SU-DHL-6 (cell line): Measurements from ENCODE around the gene SPNS3.

Source experiments
- EZH2phosphoT487 ChIP-seq: fragments of 200-600 bp; sonication (generic), shearing (Covaris generic); conservative IDR thresholded peaks from 2 replicates; pipeline ENCODE4 v1.6.1; 2018; ENCODE audit warnings: mild to moderate bottlenecking, antibody characterized with exemption, low read length, moderate library complexity, mixed read lengths
- TF ChIP-seq, protein P1 (sequence below): fragments of 200-600 bp; sonication (generic); IDR thresholded peaks from one replicate; pipeline ENCODE4 v1.5.1; 2017; ENCODE audit warnings: antibody characterized with exemption, mild to moderate bottlenecking, low read length, moderate library complexity; ENCODE audit not compliant: insufficient read depth, poor library complexity, severe bottlenecking

DNA sequence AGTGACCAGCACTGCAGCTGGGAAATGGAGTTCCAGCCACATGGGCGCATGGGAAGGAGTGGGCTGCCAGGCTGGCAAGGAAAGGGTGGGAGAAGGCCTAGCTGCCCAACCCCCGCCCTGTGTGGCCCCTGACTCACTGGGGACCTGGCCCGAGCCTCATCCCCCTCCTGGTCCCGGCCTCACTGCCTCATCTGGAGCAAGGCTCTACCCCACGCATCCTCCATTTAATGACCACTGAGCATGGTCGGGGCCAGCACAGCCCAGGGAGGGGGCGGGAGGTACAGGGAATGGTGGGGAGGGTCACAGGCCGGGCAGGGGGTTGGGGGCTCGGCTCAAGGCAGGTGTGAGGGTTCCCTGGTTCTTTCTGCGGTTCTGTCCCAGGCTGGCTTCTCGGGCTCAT, 81.0 kb downstream of the SPNS3 start:
- TF ChIP-seq, protein P1, sequence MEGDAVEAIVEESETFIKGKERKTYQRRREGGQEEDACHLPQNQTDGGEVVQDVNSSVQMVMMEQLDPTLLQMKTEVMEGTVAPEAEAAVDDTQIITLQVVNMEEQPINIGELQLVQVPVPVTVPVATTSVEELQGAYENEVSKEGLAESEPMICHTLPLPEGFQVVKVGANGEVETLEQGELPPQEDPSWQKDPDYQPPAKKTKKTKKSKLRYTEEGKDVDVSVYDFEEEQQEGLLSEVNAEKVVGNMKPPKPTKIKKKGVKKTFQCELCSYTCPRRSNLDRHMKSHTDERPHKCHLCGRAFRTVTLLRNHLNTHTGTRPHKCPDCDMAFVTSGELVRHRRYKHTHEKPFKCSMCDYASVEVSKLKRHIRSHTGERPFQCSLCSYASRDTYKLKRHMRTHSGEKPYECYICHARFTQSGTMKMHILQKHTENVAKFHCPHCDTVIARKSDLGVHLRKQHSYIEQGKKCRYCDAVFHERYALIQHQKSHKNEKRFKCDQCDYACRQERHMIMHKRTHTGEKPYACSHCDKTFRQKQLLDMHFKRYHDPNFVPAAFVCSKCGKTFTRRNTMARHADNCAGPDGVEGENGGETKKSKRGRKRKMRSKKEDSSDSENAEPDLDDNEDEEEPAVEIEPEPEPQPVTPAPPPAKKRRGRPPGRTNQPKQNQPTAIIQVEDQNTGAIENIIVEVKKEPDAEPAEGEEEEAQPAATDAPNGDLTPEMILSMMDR: no peak
- no peak for TF ChIP-seq EZH2phosphoT487
